HCT116 (cell line): Measurements from ENCODE around the gene PHOSPHO2. TPM values are rescaled to one million over a fixed set of nuclear protein-coding genes. Genes with fewer than 3 reads are reported as not detected.

Experiments used
- ATAC-seq: fragments of 200-7000 bp; cut with Tn5 transposase; 2 replicates; pipeline ENCODE4 v1.9.1; 2020; ENCODE audit warnings: mild to moderate bottlenecking, moderate library complexity
- BruUV-seq: library from RNA; stranded (reverse); fragments of 400-500 nt; replicated peaks from 2 replicates; lab custom pipeline; 2021; lab: Mats Ljungman, UMichigan
- CTCF ChIA-PET: fragments of 300-600 bp; sonication (Branson Sonifier 250); formaldehyde crosslinking; loops from one replicate; lab custom pipeline; 2021; ENCODE audit warnings: antibody characterized with exemption; lab: Charles Lee
- POLR2A ChIA-PET: fragments of 300-600, 350-600 bp; sonication (Branson Sonifier 250); formaldehyde crosslinking; loops from one replicate; lab custom pipeline; 2021; ENCODE audit warnings: antibody characterized with exemption; lab: Charles Lee
- RAD21 ChIA-PET, 2 experiments: fragments of 300-600 bp; sonication (Branson Sonifier 250); formaldehyde crosslinking; loops; one replicate each; lab custom pipeline; 2023; ENCODE audit warnings: low total read pairs in 2 of 2; ENCODE audit not compliant: uncharacterized antibody in 2 of 2, unreplicated experiment in 2 of 2, low non-redundant PET in 1 of 2; lab: Charles Lee
- DNase-seq: peaks from one replicate; pipeline ENCODE4 v3.0.0-alpha.2; 2010; ENCODE audit warnings: low read depth, low spot score
- H2AFZ ChIP-seq: fragments of 200-600 bp; shearing (Covaris generic), sonication (generic); 2 replicates; pipeline ENCODE4 v1.6.1; 2017; ENCODE audit warnings: low read depth, mixed run types, mixed read lengths, antibody characterized with exemption, low read length; ENCODE audit not compliant: poor library complexity, severe bottlenecking
- H3K27ac ChIP-seq: 2 replicates; pipeline ENCODE4 v1.5.1; 2012; ENCODE audit warnings: low read depth, low read length
- H3K27me3 ChIP-seq: fragments of 200-600 bp; sonication (generic); 2 replicates; pipeline ENCODE4 v1.6.1; 2016; ENCODE audit warnings: mixed run types, low read length, mixed read lengths; ENCODE audit not compliant: insufficient read depth
- H3K36me3 ChIP-seq, 2 experiments: fragments of 200-500 bp in 1 of 2; fragments of 200-600 bp in 1 of 2; sonication (Bioruptor generic) in 1 of 2; sonication (generic) in 1 of 2; 2 replicates each; pipeline versions ENCODE4 v1.5.1 to v1.6.1; 2014 to 2016; ENCODE audit warnings: low read length in 2 of 2, inconsistent platforms in 1 of 2, mixed read lengths in 1 of 2, mixed run types in 1 of 2; ENCODE audit not compliant: insufficient read depth in 2 of 2, control insufficient read depth in 1 of 2
- H3K4me1 ChIP-seq, 2 experiments: fragments of 200-600 bp in 1 of 2; sonication (generic) in 1 of 2; 2 replicates each; pipeline versions ENCODE4 v1.5.1 to v1.6.1; 2012 to 2017; ENCODE audit warnings: low read length in 2 of 2, inconsistent platforms in 1 of 2, mild to moderate bottlenecking in 1 of 2, mixed read lengths in 1 of 2, mixed run types in 1 of 2, moderate library complexity in 1 of 2; ENCODE audit not compliant: insufficient read depth in 2 of 2, control insufficient read depth in 1 of 2
- H3K4me2 ChIP-seq: fragments of 200-600 bp; sonication (generic); 2 replicates; pipeline ENCODE4 v1.6.1; 2017; ENCODE audit warnings: mixed run types, low read length, mixed read lengths
- H3K4me3 ChIP-seq, 2 experiments: fragments of 200-600 bp in 1 of 2; sonication (generic) in 1 of 2; replicated peaks in 1 of 2; 2 replicates each; pipeline ENCODE4 v1.5.1; 2011 to 2016; ENCODE audit warnings: low read length in 2 of 2, control low read depth in 1 of 2, low read depth in 1 of 2, mild to moderate bottlenecking in 1 of 2, mixed read lengths in 1 of 2, mixed run types in 1 of 2
- H3K79me2 ChIP-seq: fragments of 200-600 bp; sonication (generic); 2 replicates; pipeline ENCODE4 v1.6.1; 2017; ENCODE audit warnings: mild to moderate bottlenecking, mixed run types, low read length, moderate library complexity, mixed read lengths; ENCODE audit not compliant: insufficient read depth
- H3K9ac ChIP-seq: fragments of 200-600 bp; sonication (generic); 2 replicates; pipeline ENCODE4 v1.6.1; 2016; ENCODE audit warnings: low read length, mixed read lengths
- H3K9me2 ChIP-seq: fragments of 200-600 bp; sonication (generic), shearing (Covaris generic); 2 replicates; pipeline ENCODE4 v1.6.1; 2017; ENCODE audit warnings: mixed run types, mild to moderate bottlenecking, moderate library complexity; ENCODE audit not compliant: insufficient read depth
- H3K9me3 ChIP-seq, 2 experiments: fragments of 200-500 bp in 1 of 2; fragments of 200-600 bp in 1 of 2; sonication (Bioruptor generic) in 1 of 2; sonication (generic) in 1 of 2; 2 replicates each; pipeline ENCODE4 v1.6.1; 2014 to 2017; ENCODE audit warnings: low read length in 2 of 2, mixed read lengths in 2 of 2, inconsistent platforms in 1 of 2, low read depth in 1 of 2, mild to moderate bottlenecking in 1 of 2, mixed run types in 1 of 2, moderate library complexity in 1 of 2; ENCODE audit not compliant: control insufficient read depth in 1 of 2, insufficient read depth in 1 of 2
- H4K20me1 ChIP-seq: fragments of 200-600 bp; sonication (generic), shearing (Covaris generic); 2 replicates; pipeline ENCODE4 v1.6.1; 2017; ENCODE audit warnings: mixed run types, mild to moderate bottlenecking, moderate library complexity; ENCODE audit not compliant: insufficient read depth
- CBX3 ChIP-seq: IDR thresholded peaks from 2 replicates; pipeline ENCODE4 v1.6.1; 2012; ENCODE audit warnings: low read depth
- CEBPB ChIP-seq: IDR thresholded peaks from 2 replicates; pipeline ENCODE4 v1.6.1; 2012; ENCODE audit warnings: low read depth
- CTCF ChIP-seq, 3 experiments: fragments of 200-600 bp in 1 of 3; sonication (generic) in 1 of 3; IDR thresholded peaks in 2 of 3; conservative IDR thresholded peaks in 1 of 3; 2 replicates each; pipeline ENCODE4 v1.5.1; 2012 to 2017; ENCODE audit warnings: low read depth in 2 of 3, low read length in 2 of 3, antibody characterized with exemption in 1 of 3, borderline replicate concordance in 1 of 3, control low read depth in 1 of 3, mild to moderate bottlenecking in 1 of 3, mixed read lengths in 1 of 3, mixed run types in 1 of 3, moderate library complexity in 1 of 3; ENCODE audit not compliant: insufficient read depth in 1 of 3
- EZH2 ChIP-seq: fragments of 200-600 bp; sonication (generic); IDR thresholded peaks from 2 replicates; pipeline ENCODE4 v1.6.1; 2017; ENCODE audit warnings: antibody characterized with exemption, mixed run types
- EZH2phosphoT487 ChIP-seq: fragments of 200-600 bp; IDR thresholded peaks from 2 replicates; pipeline ENCODE4 v1.6.1; 2018; ENCODE audit warnings: antibody characterized with exemption, borderline replicate concordance
- MAX ChIP-seq: IDR thresholded peaks from 2 replicates; pipeline ENCODE4 v1.6.1; 2012
- POLR2A ChIP-seq: IDR thresholded peaks from 2 replicates; pipeline ENCODE4 v1.7.0; 2011; ENCODE audit warnings: borderline replicate concordance; ENCODE audit not compliant: insufficient read depth, insufficient read length; ENCODE audit errors: extremely low read depth
- POLR2AphosphoS5 ChIP-seq: IDR thresholded peaks from 2 replicates; pipeline ENCODE4 v1.6.1; 2011; ENCODE audit warnings: mild to moderate bottlenecking, low read depth, low read length, moderate library complexity
- RAD21 ChIP-seq: IDR thresholded peaks from 2 replicates; pipeline ENCODE4 v1.6.1; 2012; ENCODE audit warnings: low read depth, mild to moderate bottlenecking
- REST ChIP-seq: IDR thresholded peaks from 2 replicates; pipeline ENCODE4 v1.6.1; 2012; ENCODE audit warnings: low read depth
- SIN3A ChIP-seq: IDR thresholded peaks from 2 replicates; pipeline ENCODE4 v1.6.1; 2012; ENCODE audit warnings: low read depth
- SP1 ChIP-seq: IDR thresholded peaks from 2 replicates; pipeline ENCODE4 v1.6.1; 2012; ENCODE audit warnings: low read depth
- TCF7L2 ChIP-seq: IDR thresholded peaks from 2 replicates; pipeline ENCODE4 v1.7.0; 2011; ENCODE audit warnings: borderline replicate concordance, inconsistent platforms; ENCODE audit not compliant: insufficient read depth, insufficient read length; ENCODE audit errors: extremely low read depth
- YY1 ChIP-seq: IDR thresholded peaks from 2 replicates; pipeline ENCODE4 v1.6.1; 2011; ENCODE audit warnings: low read length, low read depth, moderate library complexity, mild to moderate bottlenecking; ENCODE audit not compliant: insufficient replicate concordance; ENCODE audit errors: extremely low read depth
- ZFX ChIP-seq: fragments of 450-650 bp; IDR thresholded peaks from 2 replicates; pipeline ENCODE4 v1.6.1; 2017
- ZNF274 ChIP-seq: fragments of 200-500 bp; sonication (Bioruptor generic); IDR thresholded peaks from 2 replicates; pipeline ENCODE4 v1.6.1; 2014; ENCODE audit warnings: mild to moderate bottlenecking, low read depth, low read length, inconsistent platforms
- intact Hi-C: fragments of 100-400 bp; cut with micrococcal nuclease; formaldehyde crosslinking; loops from 2 replicates; pipeline ENCODE4 v1.10.0; 2022
- total RNA-seq: library from RNA; stranded (reverse); gene quantifications from one replicate; pipeline ENCODE4 v1.2.1, GENCODE V29; 2021; ENCODE audit not compliant: unreplicated experiment
- TF ChIP-seq, protein P1 (sequence below): IDR thresholded peaks from 2 replicates; pipeline ENCODE4 v1.6.1; 2012

Gene PHOSPHO2
- total RNA-seq, 1 experiment from 2014 or later: 2.8 TPM

DNA sequence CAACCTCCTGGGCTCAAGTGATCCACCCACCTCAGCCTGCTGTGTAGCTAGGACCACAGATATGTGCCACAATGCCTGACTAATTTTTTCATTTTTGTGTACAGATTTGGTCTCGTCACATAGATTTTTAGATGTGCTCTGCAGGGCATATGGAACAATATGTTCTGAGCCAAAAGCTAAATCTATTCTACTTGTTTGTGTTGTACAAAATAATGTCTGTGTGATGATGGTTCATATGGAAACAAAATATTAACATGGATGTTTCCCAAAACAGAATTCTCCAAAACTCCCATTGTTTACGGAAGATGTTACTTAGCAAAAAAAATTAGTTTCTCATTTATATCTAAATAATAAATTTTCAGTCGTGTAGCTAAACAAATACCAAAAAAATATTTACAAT, 26.7 kb downstream of the PHOSPHO2 start:
- H2AFZ ChIP-seq: no peak overlapping the region
- no peak overlapping the region for H3K4me3 ChIP-seq
- ChIA-PET RAD21 (no interaction called here), CTCF (no interaction called here), POLR2A (no interaction called here)
- ATAC-seq (no peak), DNase-seq (no peak)
- TF ChIP-seq EZH2phosphoT487: no peak
- TF ChIP-seq POLR2A: no peak
- no peak for TF ChIP-seq ZNF274
- TF ChIP-seq TCF7L2: no peak
- TF ChIP-seq CTCF (IDR thresholded peaks at IDR 0.05 in 2 of 3, conservative IDR thresholded peaks at IDR 0.05 in 1 of 3; ENCODE audit: borderline replicate concordance in 1 of 3, insufficient read depth in 1 of 3, low read depth in 2 of 3, low read length in 2 of 3): no peak
- no peak for TF ChIP-seq CEBPB
- no peak for TF ChIP-seq MAX
- no peak for TF ChIP-seq SIN3A
- TF ChIP-seq, protein P1, sequence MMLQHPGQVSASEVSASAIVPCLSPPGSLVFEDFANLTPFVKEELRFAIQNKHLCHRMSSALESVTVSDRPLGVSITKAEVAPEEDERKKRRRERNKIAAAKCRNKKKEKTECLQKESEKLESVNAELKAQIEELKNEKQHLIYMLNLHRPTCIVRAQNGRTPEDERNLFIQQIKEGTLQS: no peak
- TF ChIP-seq RAD21: no peak
- TF ChIP-seq SP1: no peak
- no peak for TF ChIP-seq CBX3
- no peak for TF ChIP-seq POLR2AphosphoS5
- no peak for TF ChIP-seq ZFX
- no peak for TF ChIP-seq YY1
- TF ChIP-seq REST: no peak
- no peak for TF ChIP-seq EZH2
- H3K4me2 ChIP-seq: no peak overlapping the region
- no peaks in the 10 kb centered on the region for H3K9me3 ChIP-seq
- no peaks in the 10 kb centered on the region for H4K20me1 ChIP-seq
- intact Hi-C loops: no loop called here
- no peaks in the 10 kb centered on the region for H3K79me2 ChIP-seq
- H3K4me1 ChIP-seq: no peaks in the 10 kb centered on the region
- H3K27me3 ChIP-seq: no peaks in the 10 kb centered on the region
- H3K36me3 ChIP-seq: no peaks in the 10 kb centered on the region
- no peak overlapping the region for H3K27ac ChIP-seq
- H3K9ac ChIP-seq: no peak overlapping the region
- BruUV-seq: no TSS peak
- no peaks in the 10 kb centered on the region for H3K9me2 ChIP-seq
